Measurements from ENCODE around the gene GRID1. TPM values are rescaled to one million over a fixed set of nuclear protein-coding genes. Genes with fewer than 3 reads are reported as not detected.
"Not testable (repeated sequence)": the region's sequence is repeated elsewhere in the genome, so short reads cannot be mapped to it uniquely, and the experiment has no call there.

Gene GRID1
- total RNA-seq, 1 donor from 2014 or later = 7.1 TPM

- no peaks in the 10 kb centered on the region for H3K9me3 ChIP-seq
- H3K27me3 ChIP-seq = no peaks in the 10 kb centered on the region
- no peak overlapping the region for H3K27ac ChIP-seq
- no peak for DNase-seq (ENCODE audit: extremely low spot score in 2 of 2)
- H3K4me1 ChIP-seq = no peaks in the 10 kb centered on the region
- TF ChIP-seq POLR2AphosphoS5 (IDR thresholded peaks at IDR 0.05; ENCODE audit: insufficient read depth in 1 of 2, low read depth in 1 of 2) (no peak), POLR2A (IDR thresholded peaks at IDR 0.05) (no peak), CTCF (IDR thresholded peaks at IDR 0.05) (no peak)
- intact Hi-C loops (cut with DNase I) = no loop called here
- H3K4me3 ChIP-seq = no peak overlapping the region
- H3K36me3 ChIP-seq = no peaks in the 10 kb centered on the region
Measured at GRCh38 chr10:85724215-85724614, 642.4 kb downstream of the GRID1 start.

GRCh38 chr10:85720931-85721590, 645.5 kb downstream of the GRID1 start:
- H3K27ac ChIP-seq = no peak overlapping the region
- H3K4me1 ChIP-seq = no peaks in the 10 kb centered on the region
- no peak for DNase-seq (ENCODE audit: extremely low spot score in 2 of 2)
- no peak overlapping the region for H3K4me3 ChIP-seq
- TF ChIP-seq POLR2AphosphoS5 (IDR thresholded peaks at IDR 0.05; ENCODE audit: insufficient read depth in 1 of 2, low read depth in 1 of 2) = no peak
- TF ChIP-seq CTCF (IDR thresholded peaks at IDR 0.05) = no peak
- no peak for TF ChIP-seq POLR2A (IDR thresholded peaks at IDR 0.05)
- intact Hi-C loops (cut with DNase I) = no loop called here
- no peaks in the 10 kb centered on the region for H3K27me3 ChIP-seq
- no peaks in the 10 kb centered on the region for H3K9me3 ChIP-seq
- no peaks in the 10 kb centered on the region for H3K36me3 ChIP-seq

- TF ChIP-seq POLR2AphosphoS5 (IDR thresholded peaks at IDR 0.05; ENCODE audit: insufficient read depth in 1 of 2, low read depth in 1 of 2) (no peak), POLR2A (IDR thresholded peaks at IDR 0.05) (no peak), CTCF (IDR thresholded peaks at IDR 0.05) (no peak)
- no peak overlapping the region for H3K27ac ChIP-seq
- H3K36me3 ChIP-seq = no peaks in the 10 kb centered on the region
- no peak for DNase-seq (ENCODE audit: extremely low spot score in 2 of 2)
- H3K4me1 ChIP-seq = no peaks in the 10 kb centered on the region
- H3K4me3 ChIP-seq = no peak overlapping the region
- no peaks in the 10 kb centered on the region for H3K9me3 ChIP-seq
- no peaks in the 10 kb centered on the region for H3K27me3 ChIP-seq
- intact Hi-C loops (cut with DNase I) = no loop called here
Measured at GRCh38 chr10:85719408-85719807, 647.2 kb downstream of the GRID1 start.

GRCh38 chr10:85713885-85714284, 652.7 kb downstream of the GRID1 start:
- intact Hi-C loops (cut with DNase I) = no loop called here
- no peak for DNase-seq (ENCODE audit: extremely low spot score in 2 of 2)
- Histone ChIP-seq H3K4me1 (no peaks in the 10 kb centered on the region), H3K4me3 (no peak overlapping the region), H3K27me3 (no peaks in the 10 kb centered on the region), H3K9me3 (no peaks in the 10 kb centered on the region), H3K36me3 (no peaks in the 10 kb centered on the region), H3K27ac (no peak overlapping the region)
- TF ChIP-seq CTCF (IDR thresholded peaks at IDR 0.05) (no peak), POLR2A (IDR thresholded peaks at IDR 0.05) (no peak), POLR2AphosphoS5 (IDR thresholded peaks at IDR 0.05; ENCODE audit: insufficient read depth in 1 of 2, low read depth in 1 of 2) (no peak)

GRCh38 chr10:85702768-85703167, 663.8 kb downstream of the GRID1 start:
- H3K36me3 ChIP-seq = no peaks in the 10 kb centered on the region
- intact Hi-C loops (cut with DNase I) = no loop called here
- no peaks in the 10 kb centered on the region for H3K27me3 ChIP-seq
- H3K9me3 ChIP-seq = no peaks in the 10 kb centered on the region
- H3K4me1 ChIP-seq = no peaks in the 10 kb centered on the region
- H3K4me3 ChIP-seq = no peak overlapping the region
- no peak overlapping the region for H3K27ac ChIP-seq
- DNase-seq (ENCODE audit: extremely low spot score in 2 of 2) = no peak
- TF ChIP-seq POLR2AphosphoS5 (IDR thresholded peaks at IDR 0.05; ENCODE audit: insufficient read depth in 1 of 2, low read depth in 1 of 2) (no peak), CTCF (IDR thresholded peaks at IDR 0.05) (no peak), POLR2A (IDR thresholded peaks at IDR 0.05) (no peak)

GRCh38 chr10:85699066-85699465, 667.5 kb downstream of the GRID1 start:
- not testable (repeated sequence) for H3K27ac ChIP-seq; DNase-seq (ENCODE audit: extremely low spot score in 2 of 2); H3K9me3 ChIP-seq

More at GRCh38 chr10:85699066-85699465, 667.5 kb downstream of the GRID1 start:
- H3K27me3 ChIP-seq; intact Hi-C loops (cut with DNase I); H3K4me1 ChIP-seq; H3K4me3 ChIP-seq; H3K36me3 ChIP-seq: not testable (repeated sequence)
